Stomach (tissue), 4 donors: ENCODE results near the gene CNR2.

Experiments used
- EP300 ChIP-seq: sonication (generic); formaldehyde crosslinking; IDR thresholded peaks from one replicate; pipeline ENCODE4 v1.6.1; 2017; ENCODE audit warnings: antibody characterized with exemption
- POLR2AphosphoS5 ChIP-seq, 3 donors: sonication (generic); formaldehyde crosslinking; IDR thresholded peaks; one replicate each; pipeline ENCODE4 v1.6.1; 2016; ENCODE audit warnings: antibody characterized with exemption in 3 of 3
- TF ChIP-seq, protein P1 (sequence below), 7 experiments: fragments of 450-650 bp in 4 of 7; fragments of 200-600 bp in 3 of 7; sonication (generic) in 3 of 7; IDR thresholded peaks; one replicate each; pipeline ENCODE4 v1.5.1; 2016 to 2019; ENCODE audit warnings: antibody characterized with exemption in 7 of 7, control low read depth in 2 of 7, mild to moderate bottlenecking in 1 of 7

- TF ChIP-seq, protein P1, sequence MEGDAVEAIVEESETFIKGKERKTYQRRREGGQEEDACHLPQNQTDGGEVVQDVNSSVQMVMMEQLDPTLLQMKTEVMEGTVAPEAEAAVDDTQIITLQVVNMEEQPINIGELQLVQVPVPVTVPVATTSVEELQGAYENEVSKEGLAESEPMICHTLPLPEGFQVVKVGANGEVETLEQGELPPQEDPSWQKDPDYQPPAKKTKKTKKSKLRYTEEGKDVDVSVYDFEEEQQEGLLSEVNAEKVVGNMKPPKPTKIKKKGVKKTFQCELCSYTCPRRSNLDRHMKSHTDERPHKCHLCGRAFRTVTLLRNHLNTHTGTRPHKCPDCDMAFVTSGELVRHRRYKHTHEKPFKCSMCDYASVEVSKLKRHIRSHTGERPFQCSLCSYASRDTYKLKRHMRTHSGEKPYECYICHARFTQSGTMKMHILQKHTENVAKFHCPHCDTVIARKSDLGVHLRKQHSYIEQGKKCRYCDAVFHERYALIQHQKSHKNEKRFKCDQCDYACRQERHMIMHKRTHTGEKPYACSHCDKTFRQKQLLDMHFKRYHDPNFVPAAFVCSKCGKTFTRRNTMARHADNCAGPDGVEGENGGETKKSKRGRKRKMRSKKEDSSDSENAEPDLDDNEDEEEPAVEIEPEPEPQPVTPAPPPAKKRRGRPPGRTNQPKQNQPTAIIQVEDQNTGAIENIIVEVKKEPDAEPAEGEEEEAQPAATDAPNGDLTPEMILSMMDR (IDR thresholded peaks at IDR 0.05), result no peak
- TF ChIP-seq POLR2AphosphoS5 (IDR thresholded peaks at IDR 0.05) (no peak), EP300 (no peak)
Observed at GRCh38 chr1:23845163-23845562, 68.0 kb downstream of the CNR2 start.
